Glomerular endothelial cell (primary cell): ENCODE measurements around the gene LTB. TPM values are rescaled to one million over a fixed set of nuclear protein-coding genes. Genes with fewer than 3 reads are reported as not detected.

Experiments
- DNase-seq: peaks from one replicate; pipeline ENCODE4 v3.0.0-alpha.2; 2011; ENCODE audit warnings: low read depth, low spot score; ENCODE audit errors: extremely low read depth
- total RNA-seq: library from RNA; depleted of rRNA; stranded (reverse); fragments of >200 nt; gene quantifications from 2 replicates; pipeline ENCODE4 v1.2.3, GENCODE V29; 2015

Gene LTB
- total RNA-seq, 1 donor from 2014 or later, result 41.8 TPM

DNA sequence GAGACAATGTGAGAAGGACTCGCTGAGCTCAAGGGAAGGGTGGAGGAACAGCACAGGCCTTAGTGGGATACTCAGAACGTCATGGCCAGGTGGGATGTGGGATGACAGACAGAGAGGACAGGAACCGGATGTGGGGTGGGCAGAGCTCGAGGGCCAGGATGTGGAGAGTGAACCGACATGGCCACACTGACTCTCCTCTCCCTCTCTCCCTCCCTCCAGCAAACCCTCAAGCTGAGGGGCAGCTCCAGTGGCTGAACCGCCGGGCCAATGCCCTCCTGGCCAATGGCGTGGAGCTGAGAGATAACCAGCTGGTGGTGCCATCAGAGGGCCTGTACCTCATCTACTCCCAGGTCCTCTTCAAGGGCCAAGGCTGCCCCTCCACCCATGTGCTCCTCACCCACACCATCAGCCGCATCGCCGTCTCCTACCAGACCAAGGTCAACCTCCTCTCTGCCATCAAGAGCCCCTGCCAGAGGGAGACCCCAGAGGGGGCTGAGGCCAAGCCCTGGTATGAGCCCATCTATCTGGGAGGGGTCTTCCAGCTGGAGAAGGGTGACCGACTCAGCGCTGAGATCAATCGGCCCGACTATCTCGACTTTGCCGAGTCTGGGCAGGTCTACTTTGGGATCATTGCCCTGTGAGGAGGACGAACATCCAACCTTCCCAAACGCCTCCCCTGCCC is 5.2 kb downstream of the LTB start:
- DNase-seq, result no peak

DNA sequence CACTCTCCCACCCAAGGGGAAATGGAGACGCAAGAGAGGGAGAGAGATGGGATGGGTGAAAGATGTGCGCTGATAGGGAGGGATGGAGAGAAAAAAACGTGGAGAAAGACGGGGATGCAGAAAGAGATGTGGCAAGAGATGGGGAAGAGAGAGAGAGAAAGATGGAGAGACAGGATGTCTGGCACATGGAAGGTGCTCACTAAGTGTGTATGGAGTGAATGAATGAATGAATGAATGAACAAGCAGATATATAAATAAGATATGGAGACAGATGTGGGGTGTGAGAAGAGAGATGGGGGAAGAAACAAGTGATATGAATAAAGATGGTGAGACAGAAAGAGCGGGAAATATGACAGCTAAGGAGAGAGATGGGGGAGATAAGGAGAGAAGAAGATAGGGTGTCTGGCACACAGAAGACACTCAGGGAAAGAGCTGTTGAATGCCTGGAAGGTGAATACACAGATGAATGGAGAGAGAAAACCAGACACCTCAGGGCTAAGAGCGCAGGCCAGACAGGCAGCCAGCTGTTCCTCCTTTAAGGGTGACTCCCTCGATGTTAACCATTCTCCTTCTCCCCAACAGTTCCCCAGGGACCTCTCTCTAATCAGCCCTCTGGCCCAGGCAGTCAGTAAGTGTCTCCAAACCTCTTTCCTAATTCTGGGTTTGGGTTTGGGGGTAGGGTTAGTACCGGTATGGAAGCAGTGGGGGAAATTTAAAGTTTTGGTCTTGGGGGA is 6.1 kb downstream of the LTB start:
- no peak for DNase-seq

DNA sequence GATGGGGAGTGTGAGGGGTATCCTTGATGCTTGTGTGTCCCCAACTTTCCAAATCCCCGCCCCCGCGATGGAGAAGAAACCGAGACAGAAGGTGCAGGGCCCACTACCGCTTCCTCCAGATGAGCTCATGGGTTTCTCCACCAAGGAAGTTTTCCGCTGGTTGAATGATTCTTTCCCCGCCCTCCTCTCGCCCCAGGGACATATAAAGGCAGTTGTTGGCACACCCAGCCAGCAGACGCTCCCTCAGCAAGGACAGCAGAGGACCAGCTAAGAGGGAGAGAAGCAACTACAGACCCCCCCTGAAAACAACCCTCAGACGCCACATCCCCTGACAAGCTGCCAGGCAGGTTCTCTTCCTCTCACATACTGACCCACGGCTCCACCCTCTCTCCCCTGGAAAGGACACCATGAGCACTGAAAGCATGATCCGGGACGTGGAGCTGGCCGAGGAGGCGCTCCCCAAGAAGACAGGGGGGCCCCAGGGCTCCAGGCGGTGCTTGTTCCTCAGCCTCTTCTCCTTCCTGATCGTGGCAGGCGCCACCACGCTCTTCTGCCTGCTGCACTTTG is 6.8 kb downstream of the LTB start, which contains the start of gene TNF:
Gene TNF (plus strand): TSS at position 231 of the 567 bp plus-strand sequence. CDS start 177 bp downstream, at position 408.
- DNase-seq, result no peak

- DNase-seq, result no peak
Measured at GRCh38 chr6:31574106-31575061, 7.8 kb downstream of the LTB start.

DNA sequence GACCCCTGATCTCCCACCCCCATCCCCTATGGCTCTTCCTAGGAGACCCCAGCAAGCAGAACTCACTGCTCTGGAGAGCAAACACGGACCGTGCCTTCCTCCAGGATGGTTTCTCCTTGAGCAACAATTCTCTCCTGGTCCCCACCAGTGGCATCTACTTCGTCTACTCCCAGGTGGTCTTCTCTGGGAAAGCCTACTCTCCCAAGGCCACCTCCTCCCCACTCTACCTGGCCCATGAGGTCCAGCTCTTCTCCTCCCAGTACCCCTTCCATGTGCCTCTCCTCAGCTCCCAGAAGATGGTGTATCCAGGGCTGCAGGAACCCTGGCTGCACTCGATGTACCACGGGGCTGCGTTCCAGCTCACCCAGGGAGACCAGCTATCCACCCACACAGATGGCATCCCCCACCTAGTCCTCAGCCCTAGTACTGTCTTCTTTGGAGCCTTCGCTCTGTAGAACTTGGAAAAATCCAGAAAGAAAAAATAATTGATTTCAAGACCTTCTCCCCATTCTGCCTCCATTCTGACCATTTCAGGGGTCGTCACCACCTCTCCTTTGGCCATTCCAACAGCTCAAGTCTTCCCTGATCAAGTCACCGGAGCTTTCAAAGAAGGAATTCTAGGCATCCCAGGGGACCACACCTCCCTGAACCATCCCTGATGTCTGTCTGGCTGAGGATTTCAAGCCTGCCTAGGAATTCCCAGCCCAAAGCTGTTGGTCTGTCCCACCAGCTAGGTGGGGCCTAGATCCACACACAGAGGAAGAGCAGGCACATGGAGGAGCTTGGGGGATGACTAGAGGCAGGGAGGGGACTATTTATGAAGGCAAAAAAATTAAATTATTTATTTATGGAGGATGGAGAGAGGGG is 8.8 kb downstream of the LTB start:
- no peak for DNase-seq

DNA sequence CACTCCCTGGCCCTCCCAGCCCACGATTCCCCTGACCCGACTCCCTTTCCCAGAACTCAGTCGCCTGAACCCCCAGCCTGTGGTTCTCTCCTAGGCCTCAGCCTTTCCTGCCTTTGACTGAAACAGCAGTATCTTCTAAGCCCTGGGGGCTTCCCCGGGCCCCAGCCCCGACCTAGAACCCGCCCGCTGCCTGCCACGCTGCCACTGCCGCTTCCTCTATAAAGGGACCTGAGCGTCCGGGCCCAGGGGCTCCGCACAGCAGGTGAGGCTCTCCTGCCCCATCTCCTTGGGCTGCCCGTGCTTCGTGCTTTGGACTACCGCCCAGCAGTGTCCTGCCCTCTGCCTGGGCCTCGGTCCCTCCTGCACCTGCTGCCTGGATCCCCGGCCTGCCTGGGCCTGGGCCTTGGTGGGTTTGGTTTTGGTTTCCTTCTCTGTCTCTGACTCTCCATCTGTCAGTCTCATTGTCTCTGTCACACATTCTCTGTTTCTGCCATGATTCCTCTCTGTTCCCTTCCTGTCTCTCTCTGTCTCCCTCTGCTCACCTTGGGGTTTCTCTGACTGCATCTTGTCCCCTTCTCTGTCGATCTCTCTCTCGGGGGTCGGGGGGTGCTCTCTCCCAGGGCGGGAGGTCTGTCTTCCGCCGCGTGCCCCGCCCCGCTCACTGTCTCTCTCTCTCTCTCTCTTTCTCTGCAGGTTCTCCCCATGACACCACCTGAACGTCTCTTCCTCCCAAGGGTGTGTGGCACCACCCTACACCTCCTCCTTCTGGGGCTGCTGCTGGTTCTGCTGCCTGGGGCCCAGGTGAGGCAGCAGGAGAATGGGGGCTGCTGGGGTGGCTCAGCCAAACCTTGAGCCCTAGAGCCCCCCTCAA is 9.9 kb downstream of the LTB start, which contains the start of gene LTA:
Gene LTA (plus strand): TSS at position 249 of the 871 bp plus-strand sequence. CDS start 454 bp downstream, at position 703.
- no peak for DNase-seq

DNA sequence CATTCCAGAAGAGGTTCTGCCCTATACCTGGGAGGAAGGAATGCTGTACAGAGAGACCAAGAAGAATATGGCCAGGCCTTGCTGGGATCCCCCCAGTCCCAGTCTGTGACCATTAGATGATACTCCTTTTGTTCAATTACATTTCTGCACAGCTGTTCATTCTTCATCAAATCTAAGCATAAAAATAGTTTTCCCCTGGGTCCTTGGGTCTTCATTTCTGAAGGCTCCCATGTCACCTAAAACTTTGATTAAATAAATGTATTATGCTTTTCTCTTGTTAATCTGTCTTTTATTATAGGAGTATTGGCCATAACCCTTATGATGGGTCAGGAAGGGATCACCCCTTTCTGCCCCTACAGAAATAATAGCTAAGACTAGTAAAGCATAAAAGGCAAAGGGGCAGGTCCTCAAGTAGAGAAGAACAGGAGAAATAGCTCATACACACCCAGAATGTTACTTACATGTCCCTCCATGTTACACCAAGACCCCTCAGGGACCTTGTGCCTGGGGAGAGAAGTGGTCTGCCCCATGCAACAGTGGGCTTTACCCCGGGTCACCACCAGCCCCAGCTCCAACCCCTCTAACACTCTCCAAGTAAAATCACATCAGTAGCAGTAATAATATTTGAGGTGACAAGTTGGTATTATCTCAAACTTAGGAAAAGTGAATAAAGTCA is 12.2 kb downstream of the LTB start:
- no peak for DNase-seq

GRCh38 chr6:31568537-31568961 is 13.7 kb downstream of the LTB start:
- no peak for DNase-seq

- no peak for DNase-seq
Measured at GRCh38 chr6:31567531-31568370, 14.5 kb downstream of the LTB start.

DNA sequence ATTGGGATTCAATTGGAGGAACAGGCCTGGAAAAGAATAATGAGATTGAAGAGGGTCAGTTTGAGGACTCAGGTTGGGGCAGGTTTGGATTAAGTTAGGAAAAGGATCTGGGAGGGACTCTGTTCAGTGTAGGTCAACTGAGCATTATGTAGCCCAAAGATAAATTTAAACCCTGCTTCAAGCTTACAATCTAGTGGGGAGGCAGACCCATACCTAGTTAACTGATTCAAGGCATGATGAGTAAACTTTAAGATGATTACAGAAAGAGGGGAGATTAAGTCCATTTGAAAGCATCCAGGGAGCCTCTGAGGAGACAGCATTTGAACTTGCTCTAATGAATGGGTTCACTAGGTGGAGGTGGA is 21.5 kb downstream of the LTB start:
- DNase-seq, result no peak

DNA sequence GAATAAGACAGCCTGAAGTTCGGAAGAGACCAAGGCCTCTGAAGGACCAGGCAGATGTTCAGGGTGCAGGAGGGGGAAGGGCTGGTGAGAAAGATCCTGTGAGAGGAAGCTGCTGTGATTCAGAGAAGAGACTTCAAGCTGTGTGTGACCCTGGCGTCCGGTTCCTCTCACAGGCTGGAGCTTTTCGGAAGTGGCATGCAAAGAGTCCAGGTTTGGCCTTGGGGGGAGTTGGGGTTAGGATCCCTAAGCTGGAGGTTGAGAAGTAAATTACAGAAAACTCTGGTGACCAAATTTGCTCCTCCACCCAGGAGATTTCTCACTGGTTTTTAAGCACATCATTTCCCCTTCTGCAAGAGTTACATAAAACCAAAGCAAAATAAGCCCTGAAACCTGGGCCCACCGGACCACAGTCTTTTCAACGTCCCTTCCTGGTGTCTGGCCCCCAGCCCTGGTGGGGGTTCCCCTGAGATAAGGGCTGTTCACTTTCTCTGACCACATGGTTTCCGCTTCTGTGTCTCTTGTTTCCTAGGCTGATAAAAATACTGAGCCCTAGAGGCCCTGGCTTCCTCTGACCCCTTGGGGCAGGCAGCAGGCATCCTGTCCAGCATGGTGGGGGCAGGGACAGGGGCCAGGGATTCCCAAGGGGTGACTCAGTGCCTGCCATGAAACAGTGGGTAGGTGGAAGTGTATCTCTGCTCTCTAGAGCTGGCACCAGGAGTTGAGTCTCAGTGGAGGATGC is 22.1 kb downstream of the LTB start:
- peak; percentile 95 for DNase-seq

- DNase-seq, result no peak
Measured at GRCh38 chr6:31559606-31559957, 22.6 kb downstream of the LTB start.

DNA sequence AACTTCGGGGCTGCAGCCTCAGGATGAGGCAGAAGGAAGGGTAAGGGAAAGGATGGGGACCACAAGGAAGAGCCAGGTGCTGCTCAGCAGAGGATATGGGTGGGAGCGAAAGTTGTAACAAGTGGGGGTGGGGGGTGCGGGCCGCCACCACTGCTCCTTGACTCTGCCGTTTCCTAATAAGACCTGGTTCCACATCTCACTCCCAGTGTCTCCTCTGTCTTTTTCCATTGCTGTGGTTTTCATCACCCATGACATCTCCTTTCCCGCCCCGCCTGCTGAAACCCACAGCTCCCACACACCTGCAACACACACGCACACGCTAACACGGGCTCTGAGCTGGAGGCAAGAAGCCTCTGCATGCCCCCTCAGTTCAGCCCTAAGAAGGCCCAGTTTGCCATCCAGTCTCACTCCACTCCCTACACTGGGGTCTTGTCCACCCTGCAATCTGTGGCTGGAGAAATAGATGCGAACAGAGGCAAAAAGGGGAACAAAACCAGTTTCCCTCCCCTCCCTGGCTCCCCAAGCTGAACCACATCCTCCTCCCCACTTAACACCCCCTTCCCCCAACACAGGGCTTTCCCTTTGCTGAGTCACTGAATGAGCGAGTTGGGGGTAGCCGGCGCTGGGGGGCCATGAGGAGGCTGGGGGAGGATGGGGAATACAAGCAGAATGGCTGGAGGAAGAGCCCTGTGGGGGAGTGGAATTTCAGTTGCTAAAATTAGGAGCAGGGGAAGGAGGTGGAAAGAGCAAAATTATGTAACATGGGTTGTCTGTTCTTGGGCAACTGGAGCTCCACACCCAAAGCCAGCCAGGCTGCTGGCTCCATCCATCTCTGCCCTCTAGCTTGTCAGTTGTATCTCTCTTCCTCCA is 23.4 kb downstream of the LTB start:
- no peak for DNase-seq

- DNase-seq, result no peak
Measured at GRCh38 chr6:31558318-31558625, 24.0 kb downstream of the LTB start.

DNA sequence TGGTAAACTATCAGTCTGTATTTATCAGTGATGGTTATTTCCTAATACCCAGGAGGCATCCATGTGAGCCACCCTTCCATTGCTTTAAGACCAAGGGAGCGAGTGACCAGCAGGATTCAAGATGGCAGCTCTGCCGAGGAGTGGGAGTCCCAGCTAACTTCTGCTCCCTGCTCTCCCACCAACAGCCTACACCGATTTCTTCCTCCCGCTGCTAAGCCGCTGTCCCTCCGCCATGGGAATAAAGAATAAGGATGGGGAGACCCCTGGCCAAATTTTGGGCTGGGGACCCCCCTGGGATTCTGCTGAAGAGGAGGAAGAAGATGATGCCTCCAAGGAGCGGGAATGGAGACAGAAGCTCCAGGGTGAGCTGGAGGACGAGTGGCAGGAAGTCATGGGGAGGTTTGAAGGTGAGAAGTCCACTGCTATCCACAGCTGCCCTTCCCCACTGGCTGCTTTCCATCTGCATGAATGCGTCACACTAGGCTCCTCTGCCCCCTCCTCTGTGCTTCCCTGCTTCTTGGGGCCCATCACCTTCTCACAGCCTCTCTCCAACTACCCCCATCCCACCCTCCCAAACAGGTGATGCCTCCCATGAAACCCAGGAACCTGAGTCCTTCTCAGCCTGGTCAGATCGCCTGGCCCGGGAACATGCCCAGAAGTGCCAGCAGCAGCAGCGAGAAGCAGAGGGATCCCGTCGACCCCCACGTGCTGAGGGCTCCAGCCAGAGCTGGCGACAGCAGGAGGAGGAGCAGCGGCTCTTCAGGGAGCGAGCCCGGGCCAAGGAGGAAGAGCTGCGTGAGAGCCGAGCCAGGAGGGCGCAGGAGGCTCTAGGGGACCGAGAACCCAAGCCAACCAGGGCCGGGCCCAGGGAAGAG is 24.5 kb downstream of the LTB start:
- DNase-seq, result no peak
